ENCODE results near the gene ANGEL1. TPM values are rescaled to one million over a fixed set of nuclear protein-coding genes. Genes with fewer than 3 reads are reported as not detected.

Gene ANGEL1
- total and polyA plus RNA-seq, 3 donors from 2014 or later = 126 to 150 (median 132) TPM

- intact Hi-C loops (cut with DNase I; ENCODE audit: low total_unique reads) = no loop called here
Observed at GRCh38 chr14:76775695-76776427, 36.8 kb downstream of the ANGEL1 start.

GRCh38 chr14:76774821-76775694 is 37.6 kb downstream of the ANGEL1 start:
- no peaks in the 10 kb centered on the region for H3K36me3 ChIP-seq (ENCODE audit: low read depth, missing control alignments)
- intact Hi-C loops (cut with DNase I; ENCODE audit: low total_unique reads) = no loop called here
- no peak for DNase-seq
- H3K9me3 ChIP-seq = no peaks in the 10 kb centered on the region
- H3K27ac ChIP-seq = no peak overlapping the region
- no peaks in the 10 kb centered on the region for H3K27me3 ChIP-seq
- WGBS, 2 donors = 66 to 68% methylated on average over 22 of the region's 22 CpGs
- peaks cover 28% of the 10 kb centered on the region for H3K4me1 ChIP-seq
- TF ChIP-seq POLR2A (IDR thresholded peaks at IDR 0.05) (no peak), CTCF (IDR thresholded peaks at IDR 0.05) (no peak)
- no peak overlapping the region for H3K4me3 ChIP-seq

More at GRCh38 chr14:76775695-76776427, 36.8 kb downstream of the ANGEL1 start:
- no peak overlapping the region for H3K27ac ChIP-seq
- H3K9me3 ChIP-seq = no peaks in the 10 kb centered on the region
- H3K36me3 ChIP-seq (ENCODE audit: low read depth, missing control alignments) = no peaks in the 10 kb centered on the region
- H3K4me3 ChIP-seq = no peak overlapping the region
- no peaks in the 10 kb centered on the region for H3K27me3 ChIP-seq
- no peak for DNase-seq
- peaks cover 31% of the 10 kb centered on the region for H3K4me1 ChIP-seq
- 81 to 84% methylated on average over 30 to 46 of the region's 54 CpGs for WGBS, 2 donors
- TF ChIP-seq CTCF (IDR thresholded peaks at IDR 0.05) (no peak), POLR2A (IDR thresholded peaks at IDR 0.05) (no peak)

GRCh38 chr14:76773956-76774820 is 38.5 kb downstream of the ANGEL1 start:
- Histone ChIP-seq H3K27me3 (no peaks in the 10 kb centered on the region), H3K36me3 (ENCODE audit: low read depth, missing control alignments) (no peaks in the 10 kb centered on the region), H3K4me1 (peaks cover 28% of the 10 kb centered on the region), H3K9me3 (no peaks in the 10 kb centered on the region), H3K4me3 (no peak overlapping the region), H3K27ac (peak overlapping the region in 1 of 2 donors; percentile 72)
- WGBS, 2 donors = 86 to 92% methylated on average over 11 to 18 of the region's 18 CpGs
- TF ChIP-seq CTCF (IDR thresholded peaks at IDR 0.05) = no peak
- no peak for TF ChIP-seq POLR2A (IDR thresholded peaks at IDR 0.05)
- no peak for DNase-seq
- intact Hi-C loops (cut with DNase I; ENCODE audit: low total_unique reads) = no loop called here

GRCh38 chr14:76773188-76773885 is 39.3 kb downstream of the ANGEL1 start:
- TF ChIP-seq POLR2A (IDR thresholded peaks at IDR 0.05) (no peak), CTCF (IDR thresholded peaks at IDR 0.05) (no peak)
- Histone ChIP-seq H3K4me3 (no peak overlapping the region), H3K9me3 (no peaks in the 10 kb centered on the region), H3K27me3 (no peaks in the 10 kb centered on the region), H3K4me1 (peaks cover 33% of the 10 kb centered on the region), H3K27ac (peak overlapping the region; percentile 2 to 72), H3K36me3 (ENCODE audit: low read depth, missing control alignments) (no peaks in the 10 kb centered on the region)
- 45 to 56% methylated on average over 8 of the region's 8 CpGs for WGBS, 2 donors
- intact Hi-C loops (cut with DNase I; ENCODE audit: low total_unique reads) = no loop called here
- peak; percentile 69 for DNase-seq

All from testis (tissue), 3 donors.